HTR-8/SVneo (cell line): ENCODE results near the gene SVOPL.

Experiments
- DNase-seq: peaks from one replicate; pipeline ENCODE4 v3.0.0; 2011; ENCODE audit warnings: low spot score, mixed read lengths; ENCODE audit not compliant: insufficient read length
- FAIRE-seq: peaks from 2 replicates; lab custom pipeline; 2011; peaks lifted over from hg19 to GRCh38; lab: Jason Lieb, UNC

SVOPL gene

DNA sequence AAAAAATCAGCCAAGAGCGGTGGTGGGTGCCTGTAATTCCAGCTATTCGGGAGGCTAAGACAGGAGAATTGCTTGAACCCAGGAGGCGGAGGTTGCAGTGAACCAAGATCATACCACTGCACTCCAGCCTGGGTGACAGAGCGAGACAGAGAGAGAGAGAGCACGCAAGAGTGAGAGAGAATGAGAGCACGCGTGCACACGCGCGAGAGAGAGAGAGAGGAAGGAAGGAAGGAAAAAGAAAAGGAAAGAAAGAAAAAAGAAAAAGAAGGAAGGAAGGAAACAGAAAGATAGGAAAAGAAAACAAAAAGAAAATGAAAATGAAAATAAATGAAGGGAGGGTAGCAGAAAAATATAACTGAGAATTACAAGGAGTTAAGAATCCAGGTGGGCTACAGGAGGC is 82.7 kb downstream of the SVOPL start:
- FAIRE-seq (no peak), DNase-seq (no peak)

GRCh38 chr7:138616085-138616484 is 85.1 kb downstream of the SVOPL start:
- DNase-seq (no peak), FAIRE-seq (no peak)

DNA sequence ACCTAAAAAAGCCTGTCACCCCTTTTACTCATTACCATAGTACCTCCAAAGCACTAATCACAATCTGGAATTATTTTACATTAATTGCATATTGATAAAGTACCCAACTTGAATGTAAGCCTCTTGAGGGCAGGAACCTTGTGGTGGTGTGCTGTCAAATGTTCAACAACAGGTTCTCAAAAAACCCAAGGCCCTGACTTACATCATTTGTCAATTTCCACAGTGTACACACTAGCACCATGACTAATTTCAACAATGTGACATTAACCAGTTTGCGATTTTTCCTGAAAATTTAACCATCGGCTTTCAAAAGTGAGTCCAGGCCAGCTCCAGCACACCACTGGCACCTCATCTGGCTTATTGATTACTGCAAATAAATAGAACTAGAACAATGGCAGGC is 87.5 kb downstream of the SVOPL start:
- no peak for DNase-seq
- no peak for FAIRE-seq

- DNase-seq (no peak), FAIRE-seq (no peak)
Measured at GRCh38 chr7:138610671-138611170, 90.4 kb downstream of the SVOPL start.

GRCh38 chr7:138608275-138608674 is 92.9 kb downstream of the SVOPL start:
- no peak for FAIRE-seq
- no peak for DNase-seq

DNA sequence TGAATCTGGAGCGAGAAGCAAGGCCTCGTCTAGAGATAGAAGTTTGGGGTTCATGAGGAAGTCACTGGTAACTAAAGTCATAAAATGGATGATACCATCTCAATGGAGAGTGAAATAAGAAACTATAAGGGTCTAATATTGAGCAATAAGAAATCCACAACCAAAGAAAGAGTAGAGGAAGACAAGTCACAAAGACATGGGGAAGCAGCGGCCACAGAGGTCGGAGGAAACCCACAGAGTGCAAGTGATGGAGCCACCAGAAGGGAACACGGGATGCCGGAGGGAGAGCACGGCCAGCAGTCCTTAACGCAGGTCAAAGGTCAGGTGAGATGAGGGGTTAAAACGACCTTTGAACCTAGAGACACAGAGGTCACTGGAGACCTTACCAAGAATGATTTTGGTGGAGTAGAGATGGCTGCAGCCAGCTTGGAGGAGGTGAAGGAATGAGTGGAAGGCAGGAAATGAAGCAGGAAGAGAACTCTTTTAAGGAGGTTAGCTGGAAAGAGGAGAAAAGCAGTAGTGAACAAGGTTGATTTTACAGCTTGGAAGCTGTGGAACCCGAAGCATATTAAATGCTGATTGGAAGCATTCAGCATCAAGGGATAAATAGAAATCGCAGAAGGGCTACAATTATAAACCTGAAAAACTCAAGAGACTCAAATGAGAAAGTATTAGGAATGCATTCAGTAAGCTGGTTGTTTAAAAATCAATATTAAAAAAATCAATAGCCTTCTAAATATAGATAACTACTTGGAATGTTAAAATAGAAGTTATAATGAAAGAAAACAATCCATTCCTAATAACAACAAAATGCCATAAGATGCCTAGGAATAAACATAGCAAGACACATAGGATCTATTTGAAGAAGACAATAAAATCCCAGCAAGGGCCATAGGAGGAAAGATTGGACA is 93.7 kb downstream of the SVOPL start:
- FAIRE-seq: no peak
- DNase-seq: no peak

DNA sequence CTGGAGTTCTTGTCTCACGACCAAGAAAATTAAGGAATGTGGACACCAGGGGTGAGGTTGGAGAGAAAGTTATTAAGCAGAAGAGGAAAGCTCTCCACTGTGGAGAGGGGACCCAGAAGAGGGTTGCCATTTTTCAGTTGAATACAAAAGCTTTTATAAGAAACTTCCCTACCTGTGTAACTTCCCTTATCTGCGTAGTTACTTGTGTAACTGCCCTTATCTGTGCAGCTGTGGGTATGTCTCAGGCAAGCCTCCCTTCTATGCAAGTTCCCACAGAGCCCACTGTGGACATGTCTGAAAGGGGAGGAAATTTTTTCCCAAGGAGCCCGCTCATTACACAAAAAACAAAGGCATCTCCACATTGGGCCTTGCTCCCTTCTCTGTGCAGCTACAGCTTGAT is 94.9 kb downstream of the SVOPL start:
- DNase-seq (no peak), FAIRE-seq (no peak)

GRCh38 chr7:138603549-138604318 is 97.4 kb downstream of the SVOPL start:
- DNase-seq (no peak), FAIRE-seq (no peak)

DNA sequence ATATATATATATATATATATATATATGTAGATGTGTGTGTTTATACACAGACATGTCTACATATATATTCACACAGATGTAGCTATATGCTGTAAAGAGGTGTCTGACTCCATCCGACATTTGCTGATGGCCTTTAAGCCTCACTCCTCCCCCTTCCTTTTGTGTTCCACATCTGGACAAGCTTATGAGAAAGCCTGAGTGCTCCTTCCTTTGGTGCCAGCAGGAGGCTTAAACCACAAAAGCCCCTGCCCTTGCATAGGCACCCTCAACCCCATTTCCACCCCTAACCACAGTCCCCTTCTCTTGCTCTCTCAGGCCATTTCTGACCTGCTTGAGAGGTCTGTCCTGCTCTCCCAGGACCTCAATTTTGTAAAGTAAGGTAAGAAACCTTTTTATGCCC is 98.7 kb downstream of the SVOPL start:
- FAIRE-seq (no peak), DNase-seq (no peak)

DNA sequence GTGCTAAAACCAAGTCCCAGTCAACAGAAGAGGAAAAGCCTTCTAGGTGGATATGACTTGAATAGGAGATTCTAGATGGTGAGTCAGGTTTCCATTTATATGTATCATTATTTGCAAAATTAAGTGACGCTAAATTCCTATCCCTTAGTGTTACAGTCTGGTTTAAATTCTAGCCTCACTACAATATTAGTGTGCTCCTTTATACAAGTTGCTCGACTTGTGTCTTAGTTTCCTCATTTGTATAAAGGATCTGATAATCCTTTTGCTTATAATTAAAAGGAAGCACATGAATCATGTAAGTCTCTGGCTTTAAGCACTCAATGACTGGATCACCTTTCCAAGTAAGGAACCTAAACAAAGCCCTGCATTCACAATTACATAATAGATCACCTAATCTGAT is 105.7 kb downstream of the SVOPL start:
- no peak for DNase-seq
- FAIRE-seq: no peak

DNA sequence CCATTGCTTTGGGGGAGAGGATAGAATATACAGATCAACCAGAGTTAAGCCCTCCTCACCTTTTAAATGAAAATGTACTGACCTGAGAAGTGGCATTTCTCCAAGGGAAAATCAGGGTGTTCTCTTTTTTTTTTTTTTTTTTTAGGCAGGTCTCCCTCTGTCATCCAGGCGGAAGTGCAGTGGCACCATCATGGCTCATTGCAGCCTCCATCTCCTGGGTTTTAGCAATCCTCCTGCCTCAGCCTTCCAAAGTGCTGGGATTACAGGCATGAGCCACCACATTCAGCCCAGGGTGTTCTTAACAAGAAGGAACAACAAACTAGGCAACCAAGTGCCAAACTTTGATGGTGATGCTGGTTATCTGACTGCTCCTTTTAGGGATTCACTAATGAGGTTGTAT is 111.0 kb downstream of the SVOPL start:
- DNase-seq (no peak), FAIRE-seq (no peak)

DNA sequence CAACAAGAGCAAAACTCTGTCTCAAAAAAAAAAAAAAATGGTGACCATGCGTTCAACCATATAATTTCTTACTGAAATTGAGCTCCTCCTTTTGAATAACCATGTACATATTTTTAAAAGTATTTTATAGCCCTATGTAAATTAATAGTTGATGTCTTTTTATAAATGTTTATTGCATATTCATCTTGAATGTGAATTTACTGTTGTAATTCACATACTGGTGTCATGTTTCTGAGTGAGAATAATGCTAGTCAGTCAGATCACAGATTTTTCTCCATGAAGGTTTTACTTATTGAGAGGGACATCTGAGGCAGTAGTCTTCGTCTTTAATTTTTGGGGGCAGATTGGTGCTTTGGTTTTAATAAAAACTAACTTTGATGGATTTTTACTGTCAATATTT is 112.2 kb downstream of the SVOPL start:
- no peak for DNase-seq
- FAIRE-seq: no peak

GRCh38 chr7:138587485-138587884 is 113.7 kb downstream of the SVOPL start:
- FAIRE-seq (no peak), DNase-seq (no peak)

DNA sequence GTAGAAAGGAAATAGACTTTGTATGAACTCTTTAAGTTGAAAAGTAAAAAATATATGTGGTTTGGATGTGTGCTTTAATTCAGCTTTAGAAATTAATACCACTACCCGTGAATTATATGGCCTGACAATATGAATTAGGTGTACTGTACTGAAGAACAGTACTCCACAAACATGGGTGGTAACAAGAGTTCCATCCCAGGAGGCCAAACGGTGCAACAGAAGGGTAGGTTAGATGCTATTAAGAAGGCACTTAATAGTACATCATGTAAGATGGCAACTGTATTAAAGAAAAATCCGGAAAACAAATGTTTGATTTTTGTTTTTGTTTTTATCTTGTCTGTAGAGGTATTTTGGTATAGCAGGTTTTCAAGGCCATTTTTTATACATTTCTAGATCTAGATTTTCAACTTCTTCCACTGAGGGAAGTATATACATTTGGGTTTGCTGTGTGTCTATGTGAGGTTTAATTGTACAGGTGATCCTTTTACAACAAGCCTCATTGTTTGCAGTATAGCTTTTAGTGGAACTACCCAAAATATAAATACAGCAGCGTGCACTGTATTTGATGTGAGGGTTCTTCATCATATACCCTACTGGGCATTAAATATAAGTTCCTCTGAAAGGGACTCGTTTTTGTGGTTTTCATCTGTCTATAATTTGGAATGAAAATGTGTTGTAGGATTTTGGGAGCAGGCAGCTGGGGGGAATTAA is 115.7 kb downstream of the SVOPL start:
- no peak for DNase-seq
- no peak for FAIRE-seq

- DNase-seq (no peak), FAIRE-seq (no peak)
Measured at GRCh38 chr7:138584696-138585095, 116.5 kb downstream of the SVOPL start.

DNA sequence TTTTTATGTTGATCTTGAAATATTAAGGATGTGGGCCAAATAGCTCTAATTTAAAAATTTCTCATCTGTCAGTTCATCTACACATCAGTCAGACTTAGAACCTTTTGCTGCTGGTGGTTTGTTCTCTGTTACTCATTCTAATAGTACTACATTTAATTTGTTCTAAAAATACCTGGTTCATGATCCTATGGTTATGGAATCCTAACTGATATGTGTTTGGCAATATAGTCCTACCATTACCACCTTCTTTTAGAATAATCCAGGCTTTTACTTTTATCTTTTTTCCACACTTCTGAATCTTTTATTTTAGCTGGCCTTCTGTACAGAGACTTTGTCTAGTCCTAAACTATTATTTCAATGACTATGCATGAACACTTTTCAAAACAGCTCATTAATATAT is 116.9 kb downstream of the SVOPL start:
- no peak for DNase-seq
- FAIRE-seq: no peak

DNA sequence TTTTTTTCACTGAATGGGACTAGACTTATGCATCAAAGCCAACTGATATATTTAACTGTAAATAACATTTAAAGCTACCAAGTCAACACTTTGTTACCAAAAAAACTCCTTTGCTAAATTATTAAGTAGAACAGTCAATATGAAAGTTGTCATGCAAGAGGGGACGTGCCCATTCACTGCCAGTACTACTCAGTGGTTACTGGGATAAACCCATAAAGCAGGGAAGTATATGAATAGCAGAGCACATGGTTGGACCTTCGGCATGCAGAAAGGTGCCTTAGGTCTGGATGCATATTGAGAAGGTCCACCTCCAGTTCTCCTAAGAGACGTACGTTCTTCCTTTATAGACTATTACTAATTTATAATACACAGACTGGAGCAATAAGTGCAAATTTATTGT is 120.1 kb downstream of the SVOPL start:
- FAIRE-seq: no peak
- no peak for DNase-seq

DNA sequence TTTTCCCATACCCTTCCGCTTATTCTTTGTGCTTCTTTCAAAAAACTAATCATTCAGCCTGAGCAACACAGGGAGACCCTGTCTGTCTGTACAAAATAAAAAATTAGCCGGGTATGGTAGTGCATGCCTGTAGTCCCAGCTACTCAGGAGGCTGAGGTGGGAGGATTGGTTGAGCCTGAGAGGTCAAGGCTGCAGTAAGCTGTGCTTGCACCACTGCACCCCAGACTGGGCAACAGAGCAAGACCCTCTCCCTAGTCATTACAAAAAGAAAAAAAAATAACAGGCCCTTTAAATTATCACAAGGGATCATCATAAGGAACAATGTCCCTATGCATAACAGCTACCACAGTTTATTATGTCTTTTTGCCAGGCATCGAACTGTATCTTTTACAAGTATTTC is 121.5 kb downstream of the SVOPL start:
- FAIRE-seq (no peak), DNase-seq (no peak)

DNA sequence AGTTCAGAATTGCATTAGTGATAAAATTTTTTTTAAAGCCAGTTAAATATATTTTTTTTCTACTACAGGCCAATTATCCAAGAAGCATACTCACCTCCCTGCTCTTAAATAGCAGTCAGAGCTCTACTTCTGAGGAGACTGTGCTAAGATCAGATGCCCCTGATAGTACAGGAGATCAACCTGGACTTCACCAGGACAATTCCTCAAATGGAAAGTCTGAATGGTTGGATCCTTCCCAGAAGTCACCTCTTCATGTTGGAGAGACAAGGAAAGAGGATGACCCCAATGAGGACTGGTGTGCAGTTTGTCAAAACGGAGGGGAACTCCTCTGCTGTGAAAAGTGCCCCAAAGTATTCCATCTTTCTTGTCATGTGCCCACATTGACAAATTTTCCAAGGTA is 122.0 kb downstream of the SVOPL start:
- no peak for FAIRE-seq

DNA sequence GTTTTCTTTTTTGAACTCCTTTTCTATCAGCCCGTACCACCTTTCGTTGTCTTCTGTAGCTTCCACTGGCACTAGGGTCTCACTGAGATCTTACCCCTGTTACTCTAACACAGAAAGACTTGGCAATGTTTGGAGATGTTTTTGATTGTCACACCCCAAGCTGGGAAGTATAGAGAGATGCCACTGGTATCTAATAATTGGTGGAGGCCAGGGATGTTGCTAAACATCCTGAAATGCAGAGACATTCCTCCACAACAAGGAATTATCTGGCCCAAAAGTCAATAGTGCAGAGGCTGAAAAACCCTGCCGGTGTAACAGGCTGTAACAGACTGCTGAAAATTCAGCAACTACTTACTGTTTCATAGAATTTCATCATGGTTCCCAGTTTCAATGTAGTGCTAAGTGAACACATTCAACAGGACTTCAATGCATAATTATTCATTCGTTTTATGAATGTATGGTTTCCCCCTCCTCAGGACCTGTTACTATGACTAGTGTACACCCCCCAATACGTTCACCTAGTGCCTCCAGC is 125.2 kb downstream of the SVOPL start:
- no peak for DNase-seq
- FAIRE-seq: no peak

More for the DNA sequence above, 122.0 kb downstream of the SVOPL start:
- DNase-seq: no peak
